ENCODE data around the gene PSMA5.

Gene PSMA5

DNA sequence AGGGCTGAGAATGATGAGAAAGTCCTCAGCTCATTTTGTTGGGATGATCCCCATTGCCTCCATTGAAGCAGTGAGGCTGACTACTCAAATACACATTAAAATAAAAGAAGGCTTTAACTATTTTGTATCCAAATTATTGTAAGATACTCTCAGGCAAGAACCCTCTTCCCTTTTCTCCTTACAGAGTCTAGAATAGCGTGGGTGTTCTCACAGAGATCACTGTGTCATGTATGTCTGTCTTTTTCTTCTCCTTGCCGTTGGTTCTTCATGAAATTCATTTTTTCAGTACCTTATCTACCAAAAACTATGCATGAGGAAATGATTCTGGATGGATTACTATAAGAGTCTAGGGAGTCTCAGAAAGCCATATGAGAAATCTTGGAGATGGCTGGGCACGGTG, 58.6 kb downstream of the PSMA5 start:
- DNase-seq (ENCODE audit: low spot score), result no peak

DNA sequence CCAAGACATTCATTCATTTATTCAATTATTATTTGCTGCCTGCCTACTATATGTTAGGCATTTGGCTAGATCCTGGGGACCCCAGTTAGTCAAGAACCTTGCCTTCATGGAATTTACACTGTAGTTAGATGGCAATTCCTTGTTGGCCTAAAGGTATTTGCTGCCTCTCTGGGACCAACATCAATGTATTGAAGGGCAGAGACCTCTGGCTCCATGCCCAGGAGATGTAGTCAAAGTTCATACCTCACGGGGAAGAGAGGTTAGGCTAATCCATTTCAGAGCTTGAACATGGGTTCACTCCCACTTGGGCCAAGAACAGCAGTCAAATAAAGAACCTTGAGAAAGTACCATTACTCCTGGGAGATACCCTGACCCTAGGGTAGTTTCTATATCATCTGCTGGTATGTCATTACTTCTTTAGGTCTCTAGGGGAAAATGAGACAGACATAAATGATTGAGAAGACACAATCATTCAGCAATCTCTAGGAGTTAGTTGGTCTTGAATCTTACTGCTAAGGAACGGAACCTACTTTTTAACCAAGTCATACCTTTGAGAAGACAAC, 60.5 kb downstream of the PSMA5 start:
- DNase-seq (ENCODE audit: low spot score), result no peak

DNA sequence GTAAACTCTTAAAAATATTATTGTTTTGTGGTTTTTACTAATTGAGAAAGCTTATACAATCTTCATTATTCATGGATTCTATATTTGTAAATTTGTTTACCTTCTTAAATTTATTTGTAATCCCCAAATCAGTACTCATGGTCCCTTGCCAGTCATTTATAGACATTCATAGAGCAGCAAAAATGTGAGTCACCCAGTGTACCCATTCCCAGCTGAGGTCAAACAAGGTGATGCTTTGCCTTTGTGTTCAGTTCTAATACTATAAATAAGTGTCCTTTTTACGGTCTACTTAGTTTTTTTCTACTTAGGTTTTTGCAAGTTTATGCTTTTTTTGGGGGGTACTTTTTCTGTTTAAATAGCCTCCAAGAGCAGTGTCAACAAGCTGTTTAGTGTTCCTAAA, 64.6 kb downstream of the PSMA5 start:
- no peak for DNase-seq (ENCODE audit: low spot score)

DNA sequence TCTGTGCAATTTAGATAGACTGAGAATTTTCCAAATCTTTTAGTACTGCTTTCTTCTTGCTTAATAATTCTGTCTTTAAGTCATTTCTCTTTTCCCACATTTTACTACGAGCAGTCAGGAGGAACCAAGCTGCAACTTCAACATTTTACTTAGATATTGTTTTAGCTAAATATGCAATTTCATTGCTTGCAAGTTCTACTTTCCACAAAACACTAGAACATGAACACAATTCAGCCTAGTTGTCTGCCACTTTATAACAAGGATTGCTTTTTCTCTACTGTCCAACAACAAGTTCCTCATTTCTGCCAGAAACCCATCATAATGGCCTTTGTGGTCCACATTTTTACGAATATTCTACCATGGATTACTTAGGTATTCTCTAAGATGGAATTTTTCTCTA, 65.2 kb downstream of the PSMA5 start:
- DNase-seq (ENCODE audit: low spot score), result no peak

DNA sequence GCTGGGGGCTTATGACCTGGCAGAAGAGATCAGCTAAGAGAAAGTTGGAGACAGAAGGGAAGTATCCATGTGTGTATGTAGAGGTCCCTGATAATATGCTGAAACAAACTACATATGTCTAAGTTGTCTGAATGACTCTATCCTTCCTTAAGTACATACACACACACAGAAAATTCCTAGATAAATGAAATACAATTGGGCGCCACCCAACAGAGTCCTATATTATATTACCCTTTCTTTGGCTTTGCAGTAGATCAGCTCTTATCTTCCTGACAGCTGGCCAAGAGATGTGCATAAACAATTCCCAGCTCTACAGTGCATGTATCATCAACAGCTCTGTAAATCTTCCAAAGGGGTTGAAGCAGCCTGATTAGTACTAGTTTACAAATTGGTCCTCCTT, 68.6 kb downstream of the PSMA5 start:
- no peak for DNase-seq (ENCODE audit: low spot score)

DNA sequence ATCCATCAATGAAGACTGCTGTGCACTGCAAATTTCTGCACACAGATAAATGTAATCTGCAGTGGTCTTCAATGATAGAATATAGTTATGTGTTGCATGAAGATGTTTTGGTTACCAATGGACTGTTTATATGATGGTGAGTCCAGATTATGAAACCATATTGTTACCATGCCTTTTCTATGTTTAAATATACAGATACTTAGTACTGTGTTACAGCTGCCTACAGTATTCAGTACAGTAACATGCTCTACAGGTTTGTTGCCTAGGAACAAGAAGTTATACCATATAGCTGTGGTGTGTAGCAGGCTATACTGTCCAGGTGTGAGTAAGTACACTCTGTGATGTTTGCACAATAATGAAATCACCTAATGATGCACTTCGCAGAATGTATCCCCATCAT, 69.3 kb downstream of the PSMA5 start:
- no peak for DNase-seq (ENCODE audit: low spot score)

DNA sequence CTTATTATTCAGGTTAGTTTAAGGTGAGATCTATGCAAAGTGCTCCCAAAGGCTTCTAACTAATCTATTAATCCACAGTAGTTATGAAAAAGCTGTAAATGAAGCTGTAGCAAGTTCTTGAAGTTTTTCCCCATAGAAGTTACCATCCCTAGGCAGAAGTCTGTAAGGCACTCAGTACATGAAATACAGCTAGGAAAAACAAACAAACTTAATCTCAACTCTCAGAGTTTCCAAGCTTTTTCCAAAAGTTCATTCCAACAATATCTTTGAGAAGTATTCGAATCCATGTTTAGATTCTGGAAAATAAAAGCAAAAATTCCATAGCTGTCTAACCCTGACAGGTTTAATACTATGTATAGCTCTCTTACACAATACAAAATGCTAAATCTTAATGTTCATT, 69.7 kb downstream of the PSMA5 start:
- DNase-seq (ENCODE audit: low spot score), result no peak

DNA sequence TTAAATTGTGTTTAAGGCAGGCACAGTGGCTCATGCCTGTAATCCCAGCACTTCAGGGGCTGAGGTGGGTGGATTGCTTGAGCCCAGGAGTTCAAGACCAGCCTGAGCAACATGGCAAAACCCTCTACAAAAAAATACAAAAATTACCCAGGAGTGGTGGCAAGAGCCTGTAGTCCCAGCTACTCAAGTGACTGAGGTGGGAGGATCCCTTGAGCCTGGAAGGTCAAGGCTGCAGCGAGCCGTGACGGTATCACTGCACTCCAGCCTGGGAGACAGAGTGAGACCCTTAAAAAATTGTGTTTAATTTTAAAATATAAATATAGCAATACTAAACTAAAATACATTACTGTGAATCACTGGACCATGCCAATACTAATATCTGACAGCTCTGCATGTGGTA, 71.3 kb downstream of the PSMA5 start:
- DNase-seq (ENCODE audit: low spot score), result no peak

DNA sequence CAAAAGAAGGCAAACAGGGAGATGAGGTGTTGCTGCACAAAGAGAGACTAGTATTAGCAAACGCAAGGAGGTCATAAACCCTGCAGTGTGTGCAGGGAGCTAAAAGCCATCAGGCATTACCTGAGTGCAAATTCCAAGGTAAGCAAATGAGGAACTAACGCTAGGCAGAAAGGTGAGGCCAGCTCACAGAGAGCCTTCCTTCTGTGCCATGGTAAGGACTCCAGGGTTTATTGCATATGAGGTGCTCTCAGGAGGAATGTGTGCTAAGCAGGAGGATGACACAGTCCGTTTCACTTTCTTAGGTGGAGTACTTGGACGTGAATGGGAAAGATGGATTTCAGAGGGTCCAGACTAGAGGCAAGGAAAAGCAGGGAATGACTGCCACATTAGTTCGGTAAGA, 74.8 kb downstream of the PSMA5 start:
- DNase-seq (ENCODE audit: low spot score), result no peak

DNA sequence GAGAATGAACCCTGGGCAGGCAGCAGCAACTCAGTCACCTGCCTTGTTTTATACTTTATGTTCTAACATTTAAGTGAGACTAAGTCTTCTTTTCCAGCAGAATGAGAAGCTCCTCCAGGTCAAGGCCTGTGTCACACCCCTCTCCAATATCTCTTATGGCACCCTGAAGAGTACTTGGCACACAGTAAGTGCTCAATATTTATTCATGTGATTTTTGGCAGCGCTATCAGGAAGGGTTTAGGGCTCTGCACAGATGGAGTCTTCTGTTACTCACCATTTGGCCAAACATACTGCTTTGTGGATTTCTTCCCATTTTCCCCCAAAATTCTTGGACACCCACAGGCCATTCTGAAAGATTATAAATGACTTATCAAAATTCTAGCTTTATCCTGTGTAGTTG, 75.6 kb downstream of the PSMA5 start:
- no peak for DNase-seq (ENCODE audit: low spot score)

DNA sequence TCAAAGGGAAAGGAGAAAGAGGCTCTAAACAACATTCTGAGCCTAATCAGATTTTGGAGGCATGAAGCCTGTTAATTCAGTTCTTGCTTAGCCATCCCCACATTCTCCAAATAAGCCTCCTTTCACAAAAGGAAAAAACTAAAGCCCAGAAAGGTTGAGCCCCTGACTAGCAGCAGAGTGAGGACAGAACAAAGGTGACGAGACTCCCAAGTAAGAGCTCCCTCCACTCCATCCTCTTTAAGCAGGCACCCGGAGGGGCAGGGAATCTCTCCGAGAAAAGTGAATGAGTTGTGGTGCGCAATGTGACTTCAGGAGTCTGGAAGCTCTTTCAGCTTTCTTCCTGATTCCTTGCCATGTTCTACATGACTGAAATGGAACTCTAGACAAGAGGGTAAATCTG, 76.1 kb downstream of the PSMA5 start:
- DNase-seq (ENCODE audit: low spot score), result no peak

Data from CD4-positive, alpha-beta T cell treated with Interleukin-2 at 100 ng/mL for 4 hours (primary cell).